Measurements from ENCODE around the gene MAOA. TPM values are rescaled to one million over a fixed set of nuclear protein-coding genes. Genes with fewer than 3 reads are reported as not detected.

Gene MAOA
- total RNA-seq, 1 experiment from 2014 or later, result 6.3 TPM

DNA sequence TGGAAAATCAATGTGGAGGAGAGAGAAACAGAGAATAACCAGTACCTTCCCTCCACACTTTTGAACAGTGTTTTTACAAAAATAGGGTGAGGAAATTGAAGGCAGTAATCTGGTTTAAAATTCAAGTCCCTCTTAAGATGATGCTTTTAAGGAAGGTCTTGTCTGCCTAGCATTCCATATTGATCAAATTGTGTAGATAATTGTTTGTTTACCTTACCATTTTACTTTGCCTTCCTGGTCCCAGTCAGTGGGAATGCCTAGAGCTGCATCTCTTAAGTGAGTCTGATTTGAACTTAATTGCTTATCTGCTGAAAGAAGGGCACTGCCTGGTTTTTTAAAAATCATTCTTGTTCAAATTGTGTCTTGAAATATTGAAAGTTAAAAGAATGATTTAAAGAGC is 14.4 kb upstream of the MAOA start:
- H2AFZ ChIP-seq (ENCODE audit: low read length), result no peak overlapping the region
- H3K9ac ChIP-seq (ENCODE audit: low read length), result no peak overlapping the region
- no peaks in the 10 kb centered on the region for H3K9me3 ChIP-seq (ENCODE audit: low read length)
- intact Hi-C loops (cut with micrococcal nuclease), result no loop called here
- no peaks in the 10 kb centered on the region for H3K27me3 ChIP-seq (ENCODE audit: low read length)
- H3F3A ChIP-seq (ENCODE audit: low read length, unreplicated experiment), result no peaks in the 10 kb centered on the region
- CTCF ChIA-PET, result no interaction called here
- BruUV-seq (replicated peaks), result no TSS peak
- ATAC-seq, result no peak
- H3K4me2 ChIP-seq (ENCODE audit: low read length), result no peak overlapping the region
- TF ChIP-seq EZH2phosphoT487 (IDR thresholded peaks at IDR 0.05; ENCODE audit: borderline replicate concordance, low read length) (no peak), EZH2 (IDR thresholded peaks at IDR 0.05; ENCODE audit: low read length, unreplicated experiment) (no peak)
- TF ChIP-seq, protein P1, sequence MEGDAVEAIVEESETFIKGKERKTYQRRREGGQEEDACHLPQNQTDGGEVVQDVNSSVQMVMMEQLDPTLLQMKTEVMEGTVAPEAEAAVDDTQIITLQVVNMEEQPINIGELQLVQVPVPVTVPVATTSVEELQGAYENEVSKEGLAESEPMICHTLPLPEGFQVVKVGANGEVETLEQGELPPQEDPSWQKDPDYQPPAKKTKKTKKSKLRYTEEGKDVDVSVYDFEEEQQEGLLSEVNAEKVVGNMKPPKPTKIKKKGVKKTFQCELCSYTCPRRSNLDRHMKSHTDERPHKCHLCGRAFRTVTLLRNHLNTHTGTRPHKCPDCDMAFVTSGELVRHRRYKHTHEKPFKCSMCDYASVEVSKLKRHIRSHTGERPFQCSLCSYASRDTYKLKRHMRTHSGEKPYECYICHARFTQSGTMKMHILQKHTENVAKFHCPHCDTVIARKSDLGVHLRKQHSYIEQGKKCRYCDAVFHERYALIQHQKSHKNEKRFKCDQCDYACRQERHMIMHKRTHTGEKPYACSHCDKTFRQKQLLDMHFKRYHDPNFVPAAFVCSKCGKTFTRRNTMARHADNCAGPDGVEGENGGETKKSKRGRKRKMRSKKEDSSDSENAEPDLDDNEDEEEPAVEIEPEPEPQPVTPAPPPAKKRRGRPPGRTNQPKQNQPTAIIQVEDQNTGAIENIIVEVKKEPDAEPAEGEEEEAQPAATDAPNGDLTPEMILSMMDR (conservative IDR thresholded peaks at IDR 0.05; ENCODE audit: low read depth, low read length), result no peak
- H3K27ac ChIP-seq (ENCODE audit: low read length), result no peak overlapping the region
- peaks cover 12% of the 10 kb centered on the region for H3K4me1 ChIP-seq (ENCODE audit: insufficient read depth, low read length)
- no peaks in the 10 kb centered on the region for H3K79me2 ChIP-seq (ENCODE audit: low read length)
- no peak overlapping the region for H3K4me3 ChIP-seq (ENCODE audit: low read length)
- no peaks in the 10 kb centered on the region for H3K36me3 ChIP-seq (ENCODE audit: low read depth, low read length)
- no peaks in the 10 kb centered on the region for H3K9me2 ChIP-seq (replicated peaks; ENCODE audit: low read length)
- POLR2A ChIA-PET (ENCODE audit: unreplicated experiment), result no interaction called here
- no peak for DNase-seq
- no peaks in the 10 kb centered on the region for H4K20me1 ChIP-seq (ENCODE audit: low read length)

DNA sequence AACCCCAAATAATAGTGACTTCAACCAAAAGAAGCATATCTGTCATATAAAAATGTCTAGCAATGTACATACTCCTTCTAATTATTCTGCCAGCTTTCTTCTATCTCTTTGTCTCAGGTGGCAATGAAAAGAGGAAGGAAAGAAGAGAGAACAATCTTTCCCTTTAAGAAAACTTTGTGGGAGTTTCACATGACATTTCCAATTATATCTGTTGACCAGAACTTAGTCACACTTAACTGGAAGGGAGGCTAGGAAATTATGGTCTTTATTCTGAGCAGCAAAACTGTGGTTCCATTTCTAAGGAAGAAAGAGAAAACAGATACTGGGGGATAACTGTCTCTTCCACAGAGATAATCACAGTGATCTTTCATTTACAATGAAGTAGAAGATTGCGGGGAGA is 12.9 kb upstream of the MAOA start:
- Histone ChIP-seq H3F3A (ENCODE audit: low read length, unreplicated experiment) (no peaks in the 10 kb centered on the region), H3K9me3 (ENCODE audit: low read length) (no peaks in the 10 kb centered on the region), H3K9ac (ENCODE audit: low read length) (no peak overlapping the region), H3K27me3 (ENCODE audit: low read length) (no peaks in the 10 kb centered on the region), H3K36me3 (ENCODE audit: low read depth, low read length) (no peaks in the 10 kb centered on the region), H3K4me1 (ENCODE audit: insufficient read depth, low read length) (peaks cover 12% of the 10 kb centered on the region), H3K79me2 (ENCODE audit: low read length) (no peaks in the 10 kb centered on the region), H2AFZ (ENCODE audit: low read length) (no peak overlapping the region), H4K20me1 (ENCODE audit: low read length) (no peaks in the 10 kb centered on the region), H3K4me3 (ENCODE audit: low read length) (no peak overlapping the region), H3K9me2 (replicated peaks; ENCODE audit: low read length) (no peaks in the 10 kb centered on the region), H3K4me2 (ENCODE audit: low read length) (no peak overlapping the region), H3K27ac (ENCODE audit: low read length) (no peak overlapping the region)
- CTCF ChIA-PET, result no interaction called here
- ATAC-seq (no peak), DNase-seq (no peak)
- POLR2A ChIA-PET (ENCODE audit: unreplicated experiment), result no interaction called here
- TF ChIP-seq EZH2 (IDR thresholded peaks at IDR 0.05; ENCODE audit: low read length, unreplicated experiment) (no peak), EZH2phosphoT487 (IDR thresholded peaks at IDR 0.05; ENCODE audit: borderline replicate concordance, low read length) (no peak)
- TF ChIP-seq, protein P1 (conservative IDR thresholded peaks at IDR 0.05; ENCODE audit: low read depth, low read length), result no peak
- intact Hi-C loops (cut with micrococcal nuclease), result no loop called here
- BruUV-seq (replicated peaks), result no TSS peak

DNA sequence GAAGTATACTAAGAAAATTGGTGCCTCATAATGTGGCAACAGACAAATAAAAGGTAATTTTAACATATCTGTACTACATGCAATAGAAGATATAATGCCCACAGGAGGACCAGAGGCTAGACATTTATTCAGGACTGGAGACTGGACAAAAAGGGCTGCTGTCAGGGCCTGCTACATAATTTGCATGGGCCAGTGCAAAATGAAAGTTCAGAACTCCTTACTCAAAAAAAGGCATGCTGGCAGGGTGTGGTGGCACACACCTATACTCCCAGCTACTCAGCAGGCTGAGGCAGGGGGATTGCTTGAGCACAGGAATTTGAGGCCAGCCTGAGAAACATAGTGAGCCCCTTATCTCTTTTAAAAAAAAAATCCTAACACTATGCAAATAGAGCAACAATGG is 12.4 kb upstream of the MAOA start:
- no TSS peak for BruUV-seq (replicated peaks)
- no peak overlapping the region for H3K9ac ChIP-seq (ENCODE audit: low read length)
- intact Hi-C loops (cut with micrococcal nuclease), result no loop called here

More for the DNA sequence above, 12.4 kb upstream of the MAOA start:
- Histone ChIP-seq H4K20me1 (ENCODE audit: low read length) (no peaks in the 10 kb centered on the region), H3K27me3 (ENCODE audit: low read length) (no peaks in the 10 kb centered on the region), H3K27ac (ENCODE audit: low read length) (peak overlapping the region; percentile 41; the same call in 1 of the 2 replicates), H3K9me2 (replicated peaks; ENCODE audit: low read length) (no peaks in the 10 kb centered on the region), H3K9me3 (ENCODE audit: low read length) (no peaks in the 10 kb centered on the region), H3K79me2 (ENCODE audit: low read length) (no peaks in the 10 kb centered on the region), H3F3A (ENCODE audit: low read length, unreplicated experiment) (no peaks in the 10 kb centered on the region), H3K4me1 (ENCODE audit: insufficient read depth, low read length) (peaks cover 12% of the 10 kb centered on the region), H2AFZ (ENCODE audit: low read length) (no peak overlapping the region), H3K4me2 (ENCODE audit: low read length) (peak overlapping the region; percentile 52; the same call in 1 of the 2 replicates), H3K4me3 (ENCODE audit: low read length) (no peak overlapping the region), H3K36me3 (ENCODE audit: low read depth, low read length) (no peaks in the 10 kb centered on the region)
- DNase-seq (no peak), ATAC-seq (no peak)
- ChIA-PET POLR2A (ENCODE audit: unreplicated experiment) (no interaction called here), CTCF (no interaction called here)
- TF ChIP-seq EZH2phosphoT487 (IDR thresholded peaks at IDR 0.05; ENCODE audit: borderline replicate concordance, low read length) (no peak), EZH2 (IDR thresholded peaks at IDR 0.05; ENCODE audit: low read length, unreplicated experiment) (no peak)
- TF ChIP-seq, protein P1 (conservative IDR thresholded peaks at IDR 0.05; ENCODE audit: low read depth, low read length), result no peak
